Activated CD4-positive, alpha-beta T cell treated with anti-CD3 and anti-CD28 coated beads, Interleukin-2, amount 10 ng/mL, durations not matched to agents 24 days and 14 days (primary cell): Measurements from ENCODE around the gene EPS8L2. TPM values are rescaled to one million over a fixed set of nuclear protein-coding genes. Genes with fewer than 3 reads are reported as not detected.

Experiments
- DNase-seq: peaks from one replicate; pipeline ENCODE4 v3.0.0; 2022
- H3K27ac Mint-ChIP-seq: one replicate; pipeline ENCODE4 v1.8.0; 2022; ENCODE audit warnings: mild to moderate bottlenecking, mixed read lengths
- H3K27me3 Mint-ChIP-seq: one replicate; pipeline ENCODE4 v1.8.0; 2022; ENCODE audit warnings: mixed read lengths
- H3K36me3 Mint-ChIP-seq: one replicate; pipeline ENCODE4 v1.8.0; 2022; ENCODE audit warnings: low read depth, mild to moderate bottlenecking, mixed read lengths
- H3K4me1 Mint-ChIP-seq: one replicate; pipeline ENCODE4 v1.8.0; 2021; ENCODE audit warnings: mixed read lengths
- H3K4me3 Mint-ChIP-seq: one replicate; pipeline ENCODE4 v1.8.0; 2022; ENCODE audit warnings: mild to moderate bottlenecking, moderate library complexity, mixed read lengths
- H3K9me3 Mint-ChIP-seq: one replicate; pipeline ENCODE4 v1.8.0; 2021; ENCODE audit warnings: mixed read lengths
- intact Hi-C: fragments of 100-400 bp; cut with micrococcal nuclease; formaldehyde crosslinking; loops from one replicate; pipeline ENCODE4 v1.15.1; 2023
- total RNA-seq: library from RNA; stranded (reverse); gene quantifications from 2 replicates; pipeline ENCODE4 v1.2.3, GENCODE V29; 2022

EPS8L2 gene
- 15.3 and 19.8 TPM in 2 replicates for total RNA-seq

GRCh38 chr11:705646-706438, at the start of gene EPS8L2:
Gene EPS8L2, plus strand, starts transcription at chr11:706231. Its CDS starts 3,177 bp downstream, at chr11:709408.
- peaks cover 2% of the 10 kb centered on the region for H3K4me1 Mint-ChIP-seq
- peak within 1 kb of the TSS; percentile 32 for H3K4me3 Mint-ChIP-seq
- H3K36me3 Mint-ChIP-seq = no peaks in the 10 kb centered on the region
- H3K27ac Mint-ChIP-seq = no peak within 1 kb of the TSS
- H3K27me3 Mint-ChIP-seq = peaks cover 17% of the 10 kb centered on the region
- no peaks in the 10 kb centered on the region for H3K9me3 Mint-ChIP-seq
- DNase-seq = no peak
- intact Hi-C loops = no loop called here

- H3K9me3 Mint-ChIP-seq = no peaks in the 10 kb centered on the region
- H3K4me3 Mint-ChIP-seq = no peak overlapping the region
- no peaks in the 10 kb centered on the region for H3K4me1 Mint-ChIP-seq
- intact Hi-C loops = no loop called here
- H3K27me3 Mint-ChIP-seq = no peaks in the 10 kb centered on the region
- H3K36me3 Mint-ChIP-seq = peaks cover 22% of the 10 kb centered on the region
- DNase-seq = no peak
- no peak overlapping the region for H3K27ac Mint-ChIP-seq
These were observed 49.6 kb upstream of the EPS8L2 start for GRCh38 chr11:656426-656825.

- DNase-seq = no peak
- Mint-ChIP-seq H3K36me3 (peaks cover 18% of the 10 kb centered on the region), H3K4me1 (no peaks in the 10 kb centered on the region), H3K27ac (no peak overlapping the region), H3K4me3 (no peak overlapping the region), H3K27me3 (no peaks in the 10 kb centered on the region), H3K9me3 (no peaks in the 10 kb centered on the region)
- intact Hi-C loops = no loop called here
These were observed 49.2 kb upstream of the EPS8L2 start for GRCh38 chr11:656866-657265.

- no peak overlapping the region for H3K27ac Mint-ChIP-seq
- no peaks in the 10 kb centered on the region for H3K9me3 Mint-ChIP-seq
- peaks cover 16% of the 10 kb centered on the region for H3K36me3 Mint-ChIP-seq
- no peak for DNase-seq
- no peaks in the 10 kb centered on the region for H3K27me3 Mint-ChIP-seq
- intact Hi-C loops = no loop called here
- no peak overlapping the region for H3K4me3 Mint-ChIP-seq
- peaks cover 2% of the 10 kb centered on the region for H3K4me1 Mint-ChIP-seq
These were observed 48.3 kb upstream of the EPS8L2 start for GRCh38 chr11:657691-658126.

GRCh38 chr11:659532-660085, 46.4 kb upstream of the EPS8L2 start:
- Mint-ChIP-seq H3K4me3 (no peak overlapping the region), H3K36me3 (peaks cover 14% of the 10 kb centered on the region), H3K4me1 (peaks cover 2% of the 10 kb centered on the region), H3K27me3 (no peaks in the 10 kb centered on the region), H3K9me3 (no peaks in the 10 kb centered on the region), H3K27ac (no peak overlapping the region)
- DNase-seq = no peak
- intact Hi-C loops = no loop called here

GRCh38 chr11:660281-660680, 45.8 kb upstream of the EPS8L2 start:
- Mint-ChIP-seq H3K9me3 (no peaks in the 10 kb centered on the region), H3K27me3 (no peaks in the 10 kb centered on the region), H3K4me1 (peaks cover 2% of the 10 kb centered on the region), H3K27ac (no peak overlapping the region), H3K4me3 (no peak overlapping the region), H3K36me3 (peaks cover 12% of the 10 kb centered on the region)
- intact Hi-C loops = no loop called here
- no peak for DNase-seq

GRCh38 chr11:660681-661444, 45.2 kb upstream of the EPS8L2 start:
- peaks cover 12% of the 10 kb centered on the region for H3K36me3 Mint-ChIP-seq
- H3K27me3 Mint-ChIP-seq = no peaks in the 10 kb centered on the region
- H3K27ac Mint-ChIP-seq = no peak overlapping the region
- H3K9me3 Mint-ChIP-seq = no peaks in the 10 kb centered on the region
- no peak for DNase-seq
- H3K4me1 Mint-ChIP-seq = peaks cover 2% of the 10 kb centered on the region
- intact Hi-C loops = no loop called here
- no peak overlapping the region for H3K4me3 Mint-ChIP-seq

GRCh38 chr11:662689-663274, 43.2 kb upstream of the EPS8L2 start:
- no peak overlapping the region for H3K4me3 Mint-ChIP-seq
- H3K9me3 Mint-ChIP-seq = no peaks in the 10 kb centered on the region
- H3K36me3 Mint-ChIP-seq = peaks cover 11% of the 10 kb centered on the region
- H3K27ac Mint-ChIP-seq = no peak overlapping the region
- DNase-seq = peak; percentile 81
- no peaks in the 10 kb centered on the region for H3K27me3 Mint-ChIP-seq
- intact Hi-C loops = loop anchor here (1.0 kb wide), 1 partner anchor 61 kb away; no protein-coding TSS in a partner anchor
- peaks cover 2% of the 10 kb centered on the region for H3K4me1 Mint-ChIP-seq

- Mint-ChIP-seq H3K27me3 (no peaks in the 10 kb centered on the region), H3K27ac (no peak overlapping the region), H3K36me3 (peaks cover 12% of the 10 kb centered on the region), H3K4me3 (no peak overlapping the region), H3K9me3 (no peaks in the 10 kb centered on the region), H3K4me1 (peaks cover 2% of the 10 kb centered on the region)
- no peak for DNase-seq
- intact Hi-C loops = no loop called here
These were observed 40.8 kb upstream of the EPS8L2 start for GRCh38 chr11:665062-665703.

GRCh38 chr11:665704-666281, 40.2 kb upstream of the EPS8L2 start:
- Mint-ChIP-seq H3K27ac (no peak overlapping the region), H3K9me3 (no peaks in the 10 kb centered on the region), H3K4me3 (no peak overlapping the region), H3K36me3 (peaks cover 12% of the 10 kb centered on the region), H3K27me3 (no peaks in the 10 kb centered on the region), H3K4me1 (peaks cover 2% of the 10 kb centered on the region)
- no peak for DNase-seq
- intact Hi-C loops = no loop called here

- Mint-ChIP-seq H3K4me3 (no peak overlapping the region), H3K36me3 (peaks cover 37% of the 10 kb centered on the region), H3K4me1 (peaks cover 2% of the 10 kb centered on the region), H3K27ac (no peak overlapping the region), H3K27me3 (no peaks in the 10 kb centered on the region), H3K9me3 (no peaks in the 10 kb centered on the region)
- intact Hi-C loops = no loop called here
- no peak for DNase-seq
These were observed 32.2 kb upstream of the EPS8L2 start for GRCh38 chr11:673866-674265.

GRCh38 chr11:674406-674805, 31.6 kb upstream of the EPS8L2 start:
- DNase-seq = no peak
- intact Hi-C loops = no loop called here
- H3K27me3 Mint-ChIP-seq = no peaks in the 10 kb centered on the region
- H3K27ac Mint-ChIP-seq = no peak overlapping the region
- no peak overlapping the region for H3K4me3 Mint-ChIP-seq
- H3K36me3 Mint-ChIP-seq = peaks cover 37% of the 10 kb centered on the region
- H3K9me3 Mint-ChIP-seq = no peaks in the 10 kb centered on the region
- H3K4me1 Mint-ChIP-seq = peaks cover 2% of the 10 kb centered on the region

- peaks cover 57% of the 10 kb centered on the region for H3K36me3 Mint-ChIP-seq
- peaks cover 2% of the 10 kb centered on the region for H3K4me1 Mint-ChIP-seq
- intact Hi-C loops = no loop called here
- no peaks in the 10 kb centered on the region for H3K27me3 Mint-ChIP-seq
- no peaks in the 10 kb centered on the region for H3K9me3 Mint-ChIP-seq
- no peak overlapping the region for H3K4me3 Mint-ChIP-seq
- H3K27ac Mint-ChIP-seq = no peak overlapping the region
- DNase-seq = no peak
These were observed 27.7 kb upstream of the EPS8L2 start for GRCh38 chr11:678297-678696.
